Hepatocyte (in vitro differentiated cells): ENCODE measurements around the gene MAPK8.

Experiments used
- CTCF ChIP-seq: fragments of 200-600 bp; sonication (generic); IDR thresholded peaks from 2 replicates; pipeline ENCODE4 v1.5.1; 2016; ENCODE audit warnings: antibody characterized with exemption, mild to moderate bottlenecking; ENCODE audit not compliant: poor library complexity
- EZH2 ChIP-seq: fragments of 200-600 bp; sonication (generic); IDR thresholded peaks from 2 replicates; pipeline ENCODE4 v1.6.1; 2016; ENCODE audit warnings: antibody characterized with exemption, mild to moderate bottlenecking, borderline replicate concordance

- TF ChIP-seq EZH2, result no peak
- TF ChIP-seq CTCF, result no peak
Measured at GRCh38 chr10:48406658-48407057, 100.2 kb downstream of the MAPK8 start.
